Lower lobe of right lung (tissue), 2 donors: ENCODE data around the gene PLIN5. TPM values are rescaled to one million over a fixed set of nuclear protein-coding genes. Genes with fewer than 3 reads are reported as not detected.
"Not testable (repeated sequence)": the region's sequence is repeated elsewhere in the genome, so short reads cannot be mapped to it uniquely, and the experiment has no call there.

Experiments used
- ATAC-seq, 2 donors: fragments of 200-7000 bp; cut with Tn5 transposase; one replicate each; pipeline ENCODE4 v1.9.1; 2020 to 2022; ENCODE audit warnings: mild to moderate bottlenecking in 2 of 2, moderate library complexity in 2 of 2
- DNase-seq: peaks from one replicate; pipeline ENCODE4 v3.0.0-alpha.2; 2020
- H3K27ac ChIP-seq: fragments of 200-600 bp; one replicate; pipeline ENCODE4 v1.8.0; 2022
- H3K27me3 ChIP-seq: fragments of 200-600 bp; one replicate; pipeline ENCODE4 v1.8.0; 2022; ENCODE audit warnings: low read depth
- H3K36me3 ChIP-seq: fragments of 200-600 bp; one replicate; pipeline ENCODE4 v1.8.0; 2022; ENCODE audit warnings: mild to moderate bottlenecking
- H3K4me1 ChIP-seq: fragments of 200-600 bp; one replicate; pipeline ENCODE4 v1.8.0; 2022
- H3K4me3 ChIP-seq: fragments of 200-600 bp; one replicate; pipeline ENCODE4 v1.8.0; 2022; ENCODE audit warnings: mild to moderate bottlenecking
- H3K9me3 ChIP-seq: fragments of 200-600 bp; one replicate; pipeline ENCODE4 v1.8.0; 2022
- intact Hi-C: fragments of 100-400 bp; cut with DNase I; formaldehyde crosslinking; loops from one replicate; pipeline ENCODE4 v1.11.0; 2022
- total RNA-seq: library from RNA; stranded (reverse); fragmentation: NEBNext Ultra II Directional; extraction: Animal tissue kit (Norgen Biotek cat#: 25700); gene quantifications from one replicate; pipeline ENCODE4 v1.2.1, GENCODE V29; 2021
- TF ChIP-seq, protein P1 (sequence below): fragments of 200-600 bp; IDR thresholded peaks from one replicate; pipeline ENCODE4 v1.8.0; 2022; ENCODE audit warnings: antibody characterized with exemption, mild to moderate bottlenecking
- donor health status: DM: no; HTN: yes; CAD: no; lungs with severe emphysema.

Gene PLIN5
- total RNA-seq, 1 donor from 2014 or later, result 19.9 TPM

DNA sequence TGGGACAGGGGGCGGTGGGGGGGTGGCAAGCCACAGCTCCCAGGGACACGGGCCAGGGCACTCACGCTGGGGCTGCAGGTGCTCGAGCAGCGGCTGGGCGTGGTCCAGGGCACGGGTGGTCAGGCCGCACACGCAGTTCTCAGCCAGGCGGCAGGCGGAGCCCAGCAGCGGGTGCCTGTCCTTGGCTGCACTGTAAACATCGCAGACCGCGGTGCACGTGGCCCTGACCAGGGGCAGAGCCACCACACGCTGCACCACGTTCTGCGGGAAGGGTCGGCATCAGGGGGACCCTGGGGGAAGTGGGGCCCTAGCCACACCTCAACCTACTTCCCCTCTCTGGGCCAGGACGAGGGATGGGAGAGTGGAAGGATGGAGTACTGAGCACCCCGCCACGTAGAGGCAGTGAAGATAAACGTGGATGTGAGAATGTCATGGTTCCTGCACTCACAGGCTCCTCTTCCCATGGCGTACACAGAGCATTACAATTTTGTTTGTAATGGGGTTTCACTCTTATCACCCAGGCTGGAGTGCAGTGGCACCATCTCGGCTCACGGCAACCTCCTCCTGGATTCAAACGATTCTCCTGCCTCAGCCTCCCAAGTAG lies 3.4 kb downstream of the PLIN5 start:
- Histone ChIP-seq H3K27me3 (peaks cover 11% of the 10 kb centered on the region), H3K36me3 (no peaks in the 10 kb centered on the region), H3K4me1 (peaks cover 16% of the 10 kb centered on the region), H3K9me3 (no peaks in the 10 kb centered on the region), H3K4me3 (no peak overlapping the region), H3K27ac (no peak overlapping the region)
- DNase-seq, result no peak
- intact Hi-C loops, result no loop called here
- TF ChIP-seq, protein P1, sequence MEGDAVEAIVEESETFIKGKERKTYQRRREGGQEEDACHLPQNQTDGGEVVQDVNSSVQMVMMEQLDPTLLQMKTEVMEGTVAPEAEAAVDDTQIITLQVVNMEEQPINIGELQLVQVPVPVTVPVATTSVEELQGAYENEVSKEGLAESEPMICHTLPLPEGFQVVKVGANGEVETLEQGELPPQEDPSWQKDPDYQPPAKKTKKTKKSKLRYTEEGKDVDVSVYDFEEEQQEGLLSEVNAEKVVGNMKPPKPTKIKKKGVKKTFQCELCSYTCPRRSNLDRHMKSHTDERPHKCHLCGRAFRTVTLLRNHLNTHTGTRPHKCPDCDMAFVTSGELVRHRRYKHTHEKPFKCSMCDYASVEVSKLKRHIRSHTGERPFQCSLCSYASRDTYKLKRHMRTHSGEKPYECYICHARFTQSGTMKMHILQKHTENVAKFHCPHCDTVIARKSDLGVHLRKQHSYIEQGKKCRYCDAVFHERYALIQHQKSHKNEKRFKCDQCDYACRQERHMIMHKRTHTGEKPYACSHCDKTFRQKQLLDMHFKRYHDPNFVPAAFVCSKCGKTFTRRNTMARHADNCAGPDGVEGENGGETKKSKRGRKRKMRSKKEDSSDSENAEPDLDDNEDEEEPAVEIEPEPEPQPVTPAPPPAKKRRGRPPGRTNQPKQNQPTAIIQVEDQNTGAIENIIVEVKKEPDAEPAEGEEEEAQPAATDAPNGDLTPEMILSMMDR, result no peak
- ATAC-seq, result no peak

DNA sequence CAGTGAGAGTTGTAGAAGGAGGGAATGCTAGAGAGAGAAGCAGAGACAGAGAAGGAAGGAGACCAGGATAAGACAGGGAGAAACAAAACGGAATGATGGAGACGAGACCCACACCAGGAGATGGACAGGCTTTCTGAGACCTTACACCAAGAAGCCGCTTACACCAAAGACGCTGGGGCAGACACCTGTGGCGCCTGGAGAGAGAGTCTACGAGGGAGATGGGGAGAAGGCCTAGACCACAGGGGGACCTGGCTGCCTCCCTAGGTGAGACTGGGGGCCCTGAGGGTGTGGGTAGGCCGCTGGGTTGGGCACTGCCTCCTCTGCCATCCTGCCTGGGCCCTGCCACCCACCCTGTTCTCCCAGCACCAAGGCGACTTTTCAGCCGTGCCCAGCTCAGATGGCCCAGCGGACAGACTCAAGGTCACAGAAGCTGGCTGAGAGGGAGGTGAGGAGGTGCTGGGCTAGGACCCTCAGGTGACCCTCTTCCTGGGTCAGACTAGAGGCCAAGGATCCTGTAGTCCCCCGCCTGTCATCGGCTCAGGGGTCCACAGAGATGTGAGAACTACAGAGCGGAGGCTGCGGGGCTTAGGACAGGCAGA lies 5.0 kb downstream of the PLIN5 start:
- intact Hi-C loops, result no loop called here
- H3K27ac ChIP-seq, result no peak overlapping the region
- TF ChIP-seq, protein P1, result no peak
- no peak overlapping the region for H3K4me3 ChIP-seq
- peaks cover 5% of the 10 kb centered on the region for H3K4me1 ChIP-seq
- no peaks in the 10 kb centered on the region for H3K36me3 ChIP-seq
- peaks cover 6% of the 10 kb centered on the region for H3K27me3 ChIP-seq
- ATAC-seq (no peak), DNase-seq (no peak)
- no peaks in the 10 kb centered on the region for H3K9me3 ChIP-seq

DNA sequence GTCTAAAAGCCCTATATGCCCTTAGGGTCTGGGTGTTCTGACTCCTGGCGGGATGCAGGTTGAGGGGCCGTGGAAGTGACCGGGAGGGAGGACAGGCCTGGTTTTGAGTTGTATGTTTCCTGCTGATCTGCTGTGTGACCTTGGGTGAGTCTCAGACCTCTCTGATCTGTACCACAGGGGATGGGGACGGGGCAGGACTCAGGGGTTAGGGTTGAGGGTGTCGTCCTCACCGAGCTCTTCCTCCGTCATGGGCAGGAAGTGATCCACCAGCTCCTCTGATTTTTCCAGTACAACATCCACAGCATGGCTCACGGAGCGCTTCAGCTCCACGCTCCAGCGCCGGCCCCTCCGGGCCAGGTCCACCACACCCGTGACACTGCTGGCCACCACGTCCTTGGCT lies 6.2 kb downstream of the PLIN5 start:
- Histone ChIP-seq H3K27me3 (no peaks in the 10 kb centered on the region), H3K9me3 (no peaks in the 10 kb centered on the region), H3K4me3 (no peak overlapping the region), H3K36me3 (no peaks in the 10 kb centered on the region), H3K27ac (no peak overlapping the region), H3K4me1 (no peaks in the 10 kb centered on the region)
- ATAC-seq (no peak), DNase-seq (no peak)
- TF ChIP-seq, protein P1, result no peak
- intact Hi-C loops, result no loop called here

DNA sequence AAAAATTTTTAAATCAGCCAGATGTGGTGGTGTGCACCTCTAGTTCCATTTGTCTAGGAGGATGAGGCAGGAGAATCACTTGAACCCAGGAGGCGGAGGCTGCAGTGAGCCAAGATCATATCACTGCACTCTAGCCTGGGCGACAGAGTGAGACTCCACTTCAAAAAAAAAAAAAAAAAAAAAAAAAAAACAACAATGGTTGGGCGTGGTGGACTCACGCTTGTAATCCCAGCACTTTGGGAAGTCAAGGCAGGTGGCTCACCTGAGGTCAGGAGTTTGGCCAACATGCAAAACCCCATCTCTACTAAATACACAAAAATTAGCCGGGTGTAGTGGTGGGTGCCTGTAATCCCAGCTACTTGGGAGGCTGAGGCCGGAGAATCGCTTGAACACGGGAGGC lies 7.6 kb downstream of the PLIN5 start:
- ATAC-seq, H3K27ac ChIP-seq, H3K4me1 ChIP-seq, H3K4me3 ChIP-seq, H3K9me3 ChIP-seq, intact Hi-C loops, DNase-seq, H3K27me3 ChIP-seq, H3K36me3 ChIP-seq: not testable (repeated sequence)

DNA sequence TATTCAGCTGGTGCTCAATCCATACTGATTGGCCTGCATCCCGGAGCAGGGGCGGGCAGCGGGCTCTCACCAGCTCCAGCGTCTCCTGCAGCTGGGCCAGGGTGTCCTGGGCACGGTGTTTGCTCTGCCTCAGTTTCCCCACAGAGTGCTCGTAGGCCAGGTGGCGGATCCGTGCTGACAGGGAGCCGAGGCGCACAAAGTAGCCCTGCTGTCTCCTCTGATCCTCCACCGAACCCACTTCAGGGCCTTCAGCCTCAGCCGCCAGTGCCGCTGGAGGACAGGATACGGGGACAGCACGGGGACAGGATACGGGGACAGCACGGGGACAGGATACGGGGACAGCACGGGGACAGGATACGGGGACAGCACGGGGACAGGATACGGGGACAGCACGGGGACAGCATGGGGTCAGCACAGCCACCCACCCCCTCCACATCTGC lies 9.4 kb downstream of the PLIN5 start:
- H3K36me3 ChIP-seq, result no peaks in the 10 kb centered on the region
- intact Hi-C loops, result no loop called here
- ATAC-seq (no peak), DNase-seq (no peak)
- no peak overlapping the region for H3K27ac ChIP-seq
- H3K27me3 ChIP-seq, result no peaks in the 10 kb centered on the region
- no peak overlapping the region for H3K4me3 ChIP-seq
- H3K4me1 ChIP-seq, result no peaks in the 10 kb centered on the region
- TF ChIP-seq, protein P1, result no peak
- no peaks in the 10 kb centered on the region for H3K9me3 ChIP-seq

DNA sequence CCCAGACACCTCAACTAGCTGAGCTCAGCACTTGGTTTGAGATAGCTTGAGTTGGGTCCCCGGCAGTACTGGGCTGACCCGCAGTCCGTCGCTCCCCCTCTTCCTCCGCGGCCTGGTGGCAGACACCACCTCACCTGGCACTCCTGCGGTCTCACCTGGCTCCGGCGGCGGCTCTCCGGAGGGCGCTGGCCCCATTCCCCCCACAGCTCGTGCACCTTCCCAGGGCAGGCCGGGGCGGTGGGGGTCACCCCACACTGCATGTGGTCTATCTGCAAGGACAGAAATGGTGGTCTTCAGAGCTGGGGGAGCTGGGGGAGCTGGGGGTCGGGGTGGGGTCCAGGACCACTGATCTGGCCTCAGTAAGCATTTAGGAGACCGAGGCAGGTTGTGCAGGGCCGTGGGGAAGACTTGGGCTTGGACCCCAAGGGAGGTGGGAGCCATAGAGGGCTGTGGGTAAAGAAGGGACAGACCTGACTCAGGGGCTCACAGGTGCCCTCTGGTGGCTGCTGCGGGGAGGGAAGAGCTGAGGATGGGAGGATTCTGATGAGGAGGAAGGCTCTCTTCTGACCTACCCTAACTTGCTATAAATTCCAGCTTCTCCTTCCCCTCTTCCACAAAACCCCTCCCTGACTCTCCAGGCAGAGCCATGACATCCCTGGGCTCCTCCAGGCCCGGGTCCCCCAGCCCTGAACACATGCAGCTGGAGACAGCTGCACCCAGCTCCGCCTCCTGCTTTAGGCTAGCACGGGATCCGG lies 10.0 kb downstream of the PLIN5 start:
- Histone ChIP-seq H3K9me3 (no peaks in the 10 kb centered on the region), H3K27ac (no peak overlapping the region), H3K36me3 (no peaks in the 10 kb centered on the region), H3K4me3 (no peak overlapping the region), H3K27me3 (no peaks in the 10 kb centered on the region), H3K4me1 (no peaks in the 10 kb centered on the region)
- TF ChIP-seq, protein P1, result peak; percentile 68
- DNase-seq, result no peak
- intact Hi-C loops, result no loop called here
- peak; percentile 66 to 75 for ATAC-seq
